T-helper 17 cell (primary cell): ENCODE data around the gene CXCL8. TPM values are rescaled to one million over a fixed set of nuclear protein-coding genes. Genes with fewer than 3 reads are reported as not detected.

Experiments
- ATAC-seq: fragments of 150-1000 bp; cut with Tn5 transposase; 2 replicates; pipeline ENCODE4 v1.10.0; 2021; ENCODE audit warnings: mild to moderate bottlenecking, moderate library complexity
- DNase-seq, 3 donors: peaks; one replicate each; pipeline versions ENCODE4 v3.0.0 to v3.0.0-alpha.2; 2020 to 2021
- H3K9me3 ChIP-seq: one replicate; pipeline ENCODE4 v1.7.0; 2013; ENCODE audit warnings: low read length, mild to moderate bottlenecking; ENCODE audit not compliant: control insufficient read depth, poor library complexity, severe bottlenecking
- H3K27ac Mint-ChIP-seq: one replicate; pipeline ENCODE4 v1.8.0; 2022; ENCODE audit warnings: mild to moderate bottlenecking, moderate library complexity, mixed read lengths
- H3K27me3 Mint-ChIP-seq: one replicate; pipeline ENCODE4 v1.8.0; 2022; ENCODE audit warnings: mixed read lengths
- H3K36me3 Mint-ChIP-seq: one replicate; pipeline ENCODE4 v1.8.0; 2022; ENCODE audit warnings: low read depth, mixed read lengths
- H3K4me1 Mint-ChIP-seq: one replicate; pipeline ENCODE4 v1.8.0; 2022; ENCODE audit warnings: mild to moderate bottlenecking, mixed read lengths
- H3K4me3 Mint-ChIP-seq: one replicate; pipeline ENCODE4 v1.8.0; 2022; ENCODE audit warnings: mild to moderate bottlenecking, moderate library complexity, mixed read lengths
- total RNA-seq, 4 donors: library from RNA in 2 of 4; stranded (reverse) in 2 of 4; gene quantifications; one replicate each; pipeline ENCODE4 v1.2.3 and lab custom pipeline; 2022 to 2026

Gene CXCL8
- total RNA-seq, 2 donors from 2014 or later, result 16.2 to 41.3 TPM

DNA sequence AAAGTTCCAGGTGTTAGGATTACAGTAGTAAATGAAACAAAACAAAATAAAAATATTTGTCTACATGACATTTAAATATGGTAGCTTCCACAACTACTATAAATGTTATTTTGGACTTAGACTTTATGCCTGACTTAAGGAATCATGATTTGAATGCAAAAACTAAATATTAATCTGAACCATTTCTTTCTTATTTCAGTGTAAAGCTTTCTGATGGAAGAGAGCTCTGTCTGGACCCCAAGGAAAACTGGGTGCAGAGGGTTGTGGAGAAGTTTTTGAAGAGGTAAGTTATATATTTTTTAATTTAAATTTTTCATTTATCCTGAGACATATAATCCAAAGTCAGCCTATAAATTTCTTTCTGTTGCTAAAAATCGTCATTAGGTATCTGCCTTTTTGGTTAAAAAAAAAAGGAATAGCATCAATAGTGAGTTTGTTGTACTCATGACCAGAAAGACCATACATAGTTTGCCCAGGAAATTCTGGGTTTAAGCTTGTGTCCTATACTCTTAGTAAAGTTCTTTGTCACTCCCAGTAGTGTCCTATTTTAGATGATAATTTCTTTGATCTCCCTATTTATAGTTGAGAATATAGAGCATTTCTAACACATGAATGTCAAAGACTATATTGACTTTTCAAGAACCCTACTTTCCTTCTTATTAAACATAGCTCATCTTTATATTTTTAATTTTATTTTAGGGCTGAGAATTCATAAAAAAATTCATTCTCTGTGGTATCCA, 1.6 kb downstream of the CXCL8 start:
- no peak for ATAC-seq
- H3K36me3 Mint-ChIP-seq, result no peaks in the 10 kb centered on the region
- no peaks in the 10 kb centered on the region for H3K9me3 ChIP-seq

DNA sequence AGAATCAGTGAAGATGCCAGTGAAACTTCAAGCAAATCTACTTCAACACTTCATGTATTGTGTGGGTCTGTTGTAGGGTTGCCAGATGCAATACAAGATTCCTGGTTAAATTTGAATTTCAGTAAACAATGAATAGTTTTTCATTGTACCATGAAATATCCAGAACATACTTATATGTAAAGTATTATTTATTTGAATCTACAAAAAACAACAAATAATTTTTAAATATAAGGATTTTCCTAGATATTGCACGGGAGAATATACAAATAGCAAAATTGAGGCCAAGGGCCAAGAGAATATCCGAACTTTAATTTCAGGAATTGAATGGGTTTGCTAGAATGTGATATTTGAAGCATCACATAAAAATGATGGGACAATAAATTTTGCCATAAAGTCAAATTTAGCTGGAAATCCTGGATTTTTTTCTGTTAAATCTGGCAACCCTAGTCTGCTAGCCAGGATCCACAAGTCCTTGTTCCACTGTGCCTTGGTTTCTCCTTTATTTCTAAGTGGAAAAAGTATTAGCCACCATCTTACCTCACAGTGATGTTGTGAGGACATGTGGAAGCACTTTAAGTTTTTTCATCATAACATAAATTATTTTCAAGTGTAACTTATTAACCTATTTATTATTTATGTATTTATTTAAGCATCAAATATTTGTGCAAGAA, 2.3 kb downstream of the CXCL8 start:
- no peak overlapping the region for H3K4me3 Mint-ChIP-seq
- no peak for DNase-seq
- ATAC-seq, result no peak
- no peaks in the 10 kb centered on the region for H3K4me1 Mint-ChIP-seq
- H3K9me3 ChIP-seq, result no peaks in the 10 kb centered on the region
- no peaks in the 10 kb centered on the region for H3K36me3 Mint-ChIP-seq
- H3K27me3 Mint-ChIP-seq, result peaks cover 3% of the 10 kb centered on the region
- H3K27ac Mint-ChIP-seq, result no peak overlapping the region

More for the DNA sequence above, 1.6 kb downstream of the CXCL8 start:
- no peak overlapping the region for H3K4me3 Mint-ChIP-seq
- no peaks in the 10 kb centered on the region for H3K4me1 Mint-ChIP-seq
- peaks cover 6% of the 10 kb centered on the region for H3K27me3 Mint-ChIP-seq
- no peak for DNase-seq
- no peak overlapping the region for H3K27ac Mint-ChIP-seq

DNA sequence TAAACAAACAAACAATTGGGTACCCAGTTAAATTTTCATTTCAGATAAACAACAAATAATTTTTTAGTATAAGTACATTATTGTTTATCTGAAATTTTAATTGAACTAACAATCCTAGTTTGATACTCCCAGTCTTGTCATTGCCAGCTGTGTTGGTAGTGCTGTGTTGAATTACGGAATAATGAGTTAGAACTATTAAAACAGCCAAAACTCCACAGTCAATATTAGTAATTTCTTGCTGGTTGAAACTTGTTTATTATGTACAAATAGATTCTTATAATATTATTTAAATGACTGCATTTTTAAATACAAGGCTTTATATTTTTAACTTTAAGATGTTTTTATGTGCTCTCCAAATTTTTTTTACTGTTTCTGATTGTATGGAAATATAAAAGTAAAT, 2.9 kb downstream of the CXCL8 start:
- H3K27me3 Mint-ChIP-seq, result no peaks in the 10 kb centered on the region
- ATAC-seq (no peak), DNase-seq (no peak)
- H3K27ac Mint-ChIP-seq, result no peak overlapping the region
- H3K36me3 Mint-ChIP-seq, result no peaks in the 10 kb centered on the region
- H3K9me3 ChIP-seq, result no peaks in the 10 kb centered on the region
- no peaks in the 10 kb centered on the region for H3K4me1 Mint-ChIP-seq
- H3K4me3 Mint-ChIP-seq, result no peak overlapping the region

- Mint-ChIP-seq H3K27me3 (no peaks in the 10 kb centered on the region), H3K36me3 (no peaks in the 10 kb centered on the region), H3K27ac (no peak overlapping the region), H3K4me3 (no peak overlapping the region), H3K4me1 (no peaks in the 10 kb centered on the region)
- ATAC-seq (no peak), DNase-seq (no peak)
- no peaks in the 10 kb centered on the region for H3K9me3 ChIP-seq
Measured at GRCh38 chr4:73743795-73744194, 3.4 kb downstream of the CXCL8 start.

DNA sequence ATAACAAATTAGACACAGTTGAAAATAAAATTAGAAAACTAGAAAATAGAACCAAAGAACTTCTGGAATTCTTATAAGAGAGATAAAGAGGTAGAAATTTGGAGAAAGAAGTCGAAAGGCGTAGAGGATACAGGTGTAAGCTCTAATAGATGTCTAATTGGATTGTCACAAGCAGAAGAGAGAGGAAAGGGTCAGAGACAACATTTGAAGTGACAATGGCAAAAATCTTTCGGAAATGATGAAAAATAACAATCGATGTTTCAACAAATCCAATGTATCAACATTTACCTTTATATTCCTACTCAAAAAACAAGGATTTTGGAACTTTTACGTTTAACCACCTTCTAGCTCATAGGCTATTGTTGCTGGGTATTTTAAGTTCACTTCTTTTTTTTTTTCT, 3.8 kb downstream of the CXCL8 start:
- Mint-ChIP-seq H3K4me3 (no peak overlapping the region), H3K36me3 (no peaks in the 10 kb centered on the region), H3K27ac (no peak overlapping the region), H3K27me3 (no peaks in the 10 kb centered on the region), H3K4me1 (no peaks in the 10 kb centered on the region)
- no peaks in the 10 kb centered on the region for H3K9me3 ChIP-seq
- ATAC-seq, result no peak
- DNase-seq, result no peak

DNA sequence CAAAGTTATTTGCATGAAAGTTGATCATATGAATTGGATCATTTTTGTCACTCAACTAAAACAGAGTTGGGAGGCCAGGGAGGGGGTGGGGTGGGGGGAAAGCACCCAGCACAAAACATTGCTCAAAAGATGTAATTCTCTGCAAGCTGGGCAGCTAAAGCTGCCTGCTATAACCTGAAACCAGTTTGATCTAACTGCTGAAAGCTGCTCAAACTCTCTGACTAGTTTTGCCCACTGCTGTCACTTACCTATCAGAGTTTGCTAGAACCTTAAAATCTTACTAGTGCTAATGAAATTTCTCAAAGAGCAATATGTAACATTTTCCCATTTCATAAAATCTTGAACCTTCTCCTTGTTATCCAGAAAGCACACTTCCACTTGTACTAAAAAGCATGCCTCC, 10.4 kb downstream of the CXCL8 start:
- H3K4me1 Mint-ChIP-seq, result no peaks in the 10 kb centered on the region
- no peaks in the 10 kb centered on the region for H3K27me3 Mint-ChIP-seq
- no peak overlapping the region for H3K4me3 Mint-ChIP-seq
- H3K27ac Mint-ChIP-seq, result no peak overlapping the region
- DNase-seq, result no peak
- H3K9me3 ChIP-seq, result no peaks in the 10 kb centered on the region
- no peak for ATAC-seq
- no peaks in the 10 kb centered on the region for H3K36me3 Mint-ChIP-seq

DNA sequence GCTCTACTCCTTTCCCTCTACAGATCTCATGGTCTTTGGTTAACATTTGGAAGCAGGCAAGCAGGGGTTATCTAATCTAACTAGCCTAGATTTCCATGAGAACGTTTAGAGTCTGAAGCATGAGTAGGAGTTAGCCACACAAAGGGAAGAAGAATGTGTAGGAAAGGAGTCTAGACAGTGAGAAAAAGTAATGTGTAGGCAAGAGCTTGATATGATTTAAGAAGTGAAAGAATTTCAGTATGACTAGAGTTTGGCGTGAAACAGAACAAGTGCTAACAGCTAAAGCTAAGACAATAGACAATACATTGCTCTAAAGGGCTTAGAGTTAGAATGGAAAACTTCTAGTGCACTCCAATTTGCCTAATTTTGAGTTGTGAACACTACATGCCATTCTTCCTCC, 10.8 kb downstream of the CXCL8 start:
- Mint-ChIP-seq H3K36me3 (no peaks in the 10 kb centered on the region), H3K4me3 (no peak overlapping the region), H3K27me3 (no peaks in the 10 kb centered on the region), H3K27ac (no peak overlapping the region), H3K4me1 (no peaks in the 10 kb centered on the region)
- ATAC-seq (no peak), DNase-seq (no peak)
- no peaks in the 10 kb centered on the region for H3K9me3 ChIP-seq

DNA sequence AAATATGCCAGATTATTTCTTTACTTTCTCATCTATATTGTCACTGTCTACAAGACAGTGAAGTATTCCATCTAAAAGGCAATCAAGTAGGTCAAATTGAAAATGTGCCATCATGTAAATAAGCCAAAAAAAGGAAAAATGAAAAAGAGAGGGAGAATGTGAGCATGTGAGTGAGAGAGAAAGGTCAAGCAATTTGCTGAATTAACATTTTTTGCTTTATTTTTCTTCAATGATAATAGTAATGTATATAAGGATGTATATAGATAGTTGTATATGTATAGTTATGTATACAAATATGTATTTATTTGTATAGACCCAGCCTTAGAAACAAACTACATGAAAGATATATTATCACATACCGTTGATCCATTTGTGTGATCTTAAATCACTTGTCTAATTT, 11.5 kb downstream of the CXCL8 start:
- H3K9me3 ChIP-seq, result no peaks in the 10 kb centered on the region
- ATAC-seq (no peak), DNase-seq (no peak)
- Mint-ChIP-seq H3K4me3 (no peak overlapping the region), H3K36me3 (no peaks in the 10 kb centered on the region), H3K27me3 (no peaks in the 10 kb centered on the region), H3K4me1 (no peaks in the 10 kb centered on the region), H3K27ac (no peak overlapping the region)

- H3K27ac Mint-ChIP-seq, result no peak overlapping the region
- DNase-seq, result no peak
- H3K9me3 ChIP-seq, result no peaks in the 10 kb centered on the region
- ATAC-seq, result no peak
- no peaks in the 10 kb centered on the region for H3K4me1 Mint-ChIP-seq
- H3K27me3 Mint-ChIP-seq, result no peaks in the 10 kb centered on the region
- H3K36me3 Mint-ChIP-seq, result no peaks in the 10 kb centered on the region
- no peak overlapping the region for H3K4me3 Mint-ChIP-seq
Measured at GRCh38 chr4:73752424-73752823, 12.1 kb downstream of the CXCL8 start.

- no peak overlapping the region for H3K4me3 Mint-ChIP-seq
- ATAC-seq, result no peak
- DNase-seq, result no peak
- no peaks in the 10 kb centered on the region for H3K4me1 Mint-ChIP-seq
- no peak overlapping the region for H3K27ac Mint-ChIP-seq
- H3K27me3 Mint-ChIP-seq, result no peaks in the 10 kb centered on the region
- no peaks in the 10 kb centered on the region for H3K9me3 ChIP-seq
- no peaks in the 10 kb centered on the region for H3K36me3 Mint-ChIP-seq
Measured at GRCh38 chr4:73753215-73753614, 12.8 kb downstream of the CXCL8 start.

DNA sequence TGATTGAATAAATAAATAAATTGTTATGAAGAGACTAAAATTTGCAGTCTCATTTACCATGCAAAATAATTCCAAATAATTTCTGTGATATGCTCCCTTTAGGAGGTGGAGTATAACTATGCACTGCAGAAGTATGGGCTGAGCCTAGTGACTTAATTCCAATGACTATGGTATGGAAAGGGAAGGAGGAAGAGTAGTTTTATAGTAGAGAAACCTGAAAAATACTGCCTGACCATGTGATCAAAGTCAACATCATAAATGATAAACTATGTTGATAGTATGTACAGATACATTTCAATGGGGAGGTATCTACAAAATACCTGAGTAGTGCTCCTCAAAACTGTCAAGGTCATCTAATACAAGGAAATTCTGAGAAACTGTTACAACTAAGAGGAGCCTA, 14.6 kb downstream of the CXCL8 start:
- Mint-ChIP-seq H3K4me1 (no peaks in the 10 kb centered on the region), H3K4me3 (no peak overlapping the region), H3K27ac (no peak overlapping the region), H3K36me3 (no peaks in the 10 kb centered on the region), H3K27me3 (peaks cover 7% of the 10 kb centered on the region)
- no peak for ATAC-seq
- no peak for DNase-seq
- no peaks in the 10 kb centered on the region for H3K9me3 ChIP-seq

DNA sequence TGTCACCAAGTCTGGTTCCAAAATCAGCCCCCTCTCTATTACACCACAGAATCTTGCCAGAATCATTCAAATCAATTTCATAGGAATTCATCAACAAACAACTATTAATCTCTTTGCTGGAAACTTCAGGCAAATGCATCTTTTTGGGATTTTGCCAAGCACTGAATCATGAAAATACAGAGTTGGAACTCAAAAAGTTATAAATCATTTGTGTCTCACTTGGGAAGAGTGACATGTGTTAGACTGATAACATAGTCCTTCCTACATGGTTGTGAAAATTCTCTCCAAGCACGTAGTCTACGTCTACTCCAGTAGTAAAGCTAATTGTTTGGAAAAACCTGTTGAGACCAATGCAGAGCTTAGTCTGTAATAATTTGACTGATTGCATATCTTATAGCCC, 19.0 kb downstream of the CXCL8 start:
- no peak overlapping the region for H3K4me3 Mint-ChIP-seq
- H3K36me3 Mint-ChIP-seq, result no peaks in the 10 kb centered on the region
- DNase-seq (no peak), ATAC-seq (no peak)
- H3K27me3 Mint-ChIP-seq, result peaks cover 7% of the 10 kb centered on the region
- no peak overlapping the region for H3K27ac Mint-ChIP-seq
- no peaks in the 10 kb centered on the region for H3K4me1 Mint-ChIP-seq
- H3K9me3 ChIP-seq, result no peaks in the 10 kb centered on the region

DNA sequence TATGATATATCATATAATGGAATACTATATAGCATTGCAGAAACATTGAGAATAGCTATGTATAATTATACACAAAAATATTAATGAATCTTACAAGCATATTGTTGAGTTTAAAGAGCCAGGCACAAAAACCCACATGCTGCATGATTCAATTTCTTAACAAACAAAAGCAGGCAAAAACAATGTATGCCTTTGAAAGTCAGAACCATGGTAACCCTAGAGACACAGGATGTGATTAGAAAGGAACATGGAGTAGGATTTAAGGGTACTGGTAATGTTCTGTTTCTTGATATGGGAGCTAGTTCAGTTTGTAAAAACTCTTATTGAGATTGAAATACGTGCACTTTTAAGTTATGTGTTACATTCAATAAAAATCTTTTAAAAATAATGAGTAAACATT, 21.5 kb downstream of the CXCL8 start:
- DNase-seq (no peak), ATAC-seq (no peak)
- H3K36me3 Mint-ChIP-seq, result no peaks in the 10 kb centered on the region
- no peaks in the 10 kb centered on the region for H3K4me1 Mint-ChIP-seq
- H3K27me3 Mint-ChIP-seq, result peaks cover 7% of the 10 kb centered on the region
- no peak overlapping the region for H3K4me3 Mint-ChIP-seq
- H3K9me3 ChIP-seq, result no peaks in the 10 kb centered on the region
- H3K27ac Mint-ChIP-seq, result no peak overlapping the region

DNA sequence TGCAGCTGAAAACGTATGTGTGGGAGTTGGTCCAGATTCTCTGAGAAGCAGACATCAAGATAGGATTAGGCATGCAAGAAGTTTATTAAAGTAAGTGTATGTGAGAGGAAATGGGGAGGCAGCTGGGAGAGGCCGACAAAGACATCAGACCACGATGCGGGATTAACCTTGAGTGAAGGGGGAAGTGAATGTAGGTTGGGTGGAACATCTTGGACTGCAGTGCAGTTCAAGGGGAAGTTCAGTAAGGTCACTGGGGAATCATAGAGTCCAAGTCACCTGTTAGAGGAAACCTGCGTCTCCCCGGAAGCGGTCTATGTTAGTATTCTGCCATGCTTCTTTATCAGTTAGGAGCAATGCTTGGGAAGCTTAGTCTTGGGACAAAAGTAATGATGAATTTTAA, 22.0 kb downstream of the CXCL8 start:
- Mint-ChIP-seq H3K4me1 (no peaks in the 10 kb centered on the region), H3K27ac (no peak overlapping the region), H3K27me3 (peaks cover 7% of the 10 kb centered on the region), H3K4me3 (no peak overlapping the region), H3K36me3 (no peaks in the 10 kb centered on the region)
- DNase-seq (no peak), ATAC-seq (no peak)
- H3K9me3 ChIP-seq, result no peaks in the 10 kb centered on the region
